CD4-positive, alpha-beta T cell treated with Interleukin-6 at 100 ng/mL for 8 hours (primary cell): ENCODE results near the gene CDC42BPB.
"Not testable (repeated sequence)": the region's sequence is repeated elsewhere in the genome, so short reads cannot be mapped to it uniquely, and the experiment has no call there.

Experiments
- DNase-seq: peaks from one replicate; pipeline ENCODE4 v3.0.0-alpha.2; 2020; ENCODE audit warnings: mixed read lengths, low spot score

CDC42BPB gene

GRCh38 chr14:103047453-103047852 is 9.9 kb downstream of the CDC42BPB start:
- not testable (repeated sequence) for DNase-seq

GRCh38 chr14:103045371-103045869 is 11.9 kb downstream of the CDC42BPB start:
- DNase-seq: no peak

- no peak for DNase-seq
Measured at GRCh38 chr14:103043257-103044015, 13.9 kb downstream of the CDC42BPB start.

- no peak for DNase-seq
Measured at GRCh38 chr14:103041464-103041863, 15.9 kb downstream of the CDC42BPB start.

- DNase-seq: no peak
Measured at GRCh38 chr14:103033681-103034096, 23.7 kb downstream of the CDC42BPB start.

- DNase-seq: no peak
Measured at GRCh38 chr14:103031956-103032355, 25.4 kb downstream of the CDC42BPB start.

- DNase-seq: no peak
Measured at GRCh38 chr14:103031566-103031911, 25.8 kb downstream of the CDC42BPB start.

GRCh38 chr14:103030741-103031565 is 26.4 kb downstream of the CDC42BPB start:
- no peak for DNase-seq

GRCh38 chr14:103029936-103030335 is 27.4 kb downstream of the CDC42BPB start:
- DNase-seq: no peak

- DNase-seq: no peak
Measured at GRCh38 chr14:103028772-103029171, 28.6 kb downstream of the CDC42BPB start.

GRCh38 chr14:103028161-103028767 is 29.1 kb downstream of the CDC42BPB start:
- no peak for DNase-seq

GRCh38 chr14:103027451-103027850 is 29.9 kb downstream of the CDC42BPB start:
- DNase-seq: no peak

- DNase-seq: no peak
Measured at GRCh38 chr14:103026988-103027387, 30.4 kb downstream of the CDC42BPB start.

GRCh38 chr14:103026196-103026595 is 31.2 kb downstream of the CDC42BPB start:
- DNase-seq: not testable (repeated sequence)

- no peak for DNase-seq
Measured at GRCh38 chr14:103023881-103024473, 33.4 kb downstream of the CDC42BPB start.

GRCh38 chr14:103022685-103023044 is 34.7 kb downstream of the CDC42BPB start:
- DNase-seq: no peak

- DNase-seq: no peak
Measured at GRCh38 chr14:103022002-103022684, 35.2 kb downstream of the CDC42BPB start.

GRCh38 chr14:103021684-103022001 is 35.7 kb downstream of the CDC42BPB start:
- no peak for DNase-seq

- DNase-seq: no peak
Measured at GRCh38 chr14:103020271-103021170, 36.8 kb downstream of the CDC42BPB start.

GRCh38 chr14:103019826-103020225 is 37.5 kb downstream of the CDC42BPB start:
- no peak for DNase-seq

GRCh38 chr14:103019236-103019635 is 38.1 kb downstream of the CDC42BPB start:
- no peak for DNase-seq
